Measurements from ENCODE around the gene MBNL1.
"Not testable (repeated sequence)": the region's sequence is repeated elsewhere in the genome, so short reads cannot be mapped to it uniquely, and the experiment has no call there.

MBNL1 gene

GRCh38 chr3:152356870-152357276 is 88.1 kb downstream of the MBNL1 start:
- H3K4me3 ChIP-seq (ENCODE audit: low read length), result no peak overlapping the region
- DNase-seq (ENCODE audit: low read depth, low spot score), result no peak

GRCh38 chr3:152357587-152357986 is 88.9 kb downstream of the MBNL1 start:
- DNase-seq (ENCODE audit: low read depth, low spot score), result no peak
- H3K4me3 ChIP-seq (ENCODE audit: low read length), result no peak overlapping the region

GRCh38 chr3:152359385-152360248 is 90.9 kb downstream of the MBNL1 start:
- H3K4me3 ChIP-seq (ENCODE audit: low read length), result no peak overlapping the region
- no peak for DNase-seq (ENCODE audit: low read depth, low spot score)

- H3K4me3 ChIP-seq (ENCODE audit: low read length), result no peak overlapping the region
- DNase-seq (ENCODE audit: low read depth, low spot score), result no peak
These were observed 91.6 kb downstream of the MBNL1 start for GRCh38 chr3:152360302-152360701.

GRCh38 chr3:152360966-152361365 is 92.2 kb downstream of the MBNL1 start:
- no peak overlapping the region for H3K4me3 ChIP-seq (ENCODE audit: low read length)
- no peak for DNase-seq (ENCODE audit: low read depth, low spot score)

- H3K4me3 ChIP-seq (ENCODE audit: low read length), result no peak overlapping the region
- no peak for DNase-seq (ENCODE audit: low read depth, low spot score)
These were observed 93.4 kb downstream of the MBNL1 start for GRCh38 chr3:152362086-152362485.

GRCh38 chr3:152364237-152364636 is 95.5 kb downstream of the MBNL1 start:
- H3K4me3 ChIP-seq (ENCODE audit: low read length), result no peak overlapping the region
- DNase-seq (ENCODE audit: low read depth, low spot score), result no peak

GRCh38 chr3:152365126-152365525 is 96.4 kb downstream of the MBNL1 start:
- no peak overlapping the region for H3K4me3 ChIP-seq (ENCODE audit: low read length)
- DNase-seq (ENCODE audit: low read depth, low spot score), result no peak

GRCh38 chr3:152365766-152366593 is 97.3 kb downstream of the MBNL1 start:
- no peak for DNase-seq (ENCODE audit: low read depth, low spot score)
- no peak overlapping the region for H3K4me3 ChIP-seq (ENCODE audit: low read length)

GRCh38 chr3:152367192-152367591 is 98.5 kb downstream of the MBNL1 start:
- H3K4me3 ChIP-seq (ENCODE audit: low read length); DNase-seq (ENCODE audit: low read depth, low spot score): not testable (repeated sequence)

GRCh38 chr3:152372633-152373032 is 103.9 kb downstream of the MBNL1 start:
- not testable (repeated sequence) for H3K4me3 ChIP-seq (ENCODE audit: low read length); DNase-seq (ENCODE audit: low read depth, low spot score)

- no peak overlapping the region for H3K4me3 ChIP-seq (ENCODE audit: low read length)
- DNase-seq (ENCODE audit: low read depth, low spot score), result no peak
These were observed 104.7 kb downstream of the MBNL1 start for GRCh38 chr3:152373379-152373778.

- no peak for DNase-seq (ENCODE audit: low read depth, low spot score)
- no peak overlapping the region for H3K4me3 ChIP-seq (ENCODE audit: low read length)
These were observed 105.7 kb downstream of the MBNL1 start for GRCh38 chr3:152374262-152374990.

- no peak overlapping the region for H3K4me3 ChIP-seq (ENCODE audit: low read length)
- no peak for DNase-seq (ENCODE audit: low read depth, low spot score)
These were observed 106.8 kb downstream of the MBNL1 start for GRCh38 chr3:152375546-152375945.

- DNase-seq (ENCODE audit: low read depth, low spot score), result no peak
- H3K4me3 ChIP-seq (ENCODE audit: low read length), result no peak overlapping the region
These were observed 107.8 kb downstream of the MBNL1 start for GRCh38 chr3:152376351-152377183.

GRCh38 chr3:152377184-152377570 is 108.4 kb downstream of the MBNL1 start:
- H3K4me3 ChIP-seq (ENCODE audit: low read length), result no peak overlapping the region
- DNase-seq (ENCODE audit: low read depth, low spot score), result no peak

GRCh38 chr3:152379415-152380042 is 110.8 kb downstream of the MBNL1 start:
- no peak for DNase-seq (ENCODE audit: low read depth, low spot score)
- H3K4me3 ChIP-seq (ENCODE audit: low read length), result no peak overlapping the region

- H3K4me3 ChIP-seq (ENCODE audit: low read length), result no peak overlapping the region
- no peak for DNase-seq (ENCODE audit: low read depth, low spot score)
These were observed 111.3 kb downstream of the MBNL1 start for GRCh38 chr3:152380043-152380442.
